DND-41 (cell line): ENCODE results near the gene PLEKHM3.

Source experiments
- CTCF ChIP-seq: IDR thresholded peaks from 2 replicates; pipeline ENCODE4 v1.5.1; 2012; ENCODE audit warnings: borderline replicate concordance, low read length, moderate library complexity, mild to moderate bottlenecking; ENCODE audit not compliant: poor library complexity, severe bottlenecking; ENCODE audit errors: extremely low read depth
- EZH2 ChIP-seq: IDR thresholded peaks from 3 replicates; pipeline ENCODE4 v1.6.1; 2012; ENCODE audit warnings: borderline replicate concordance, low read depth, mild to moderate bottlenecking, moderate library complexity, low read length, inconsistent platforms; ENCODE audit not compliant: severe bottlenecking

GRCh38 chr2:208049006-208049405 is 23.7 kb upstream of the PLEKHM3 start:
- TF ChIP-seq CTCF (no peak), EZH2 (no peak)
